Uterine smooth muscle cell (primary cell): Measurements from ENCODE around the gene TRAF1. TPM values are rescaled to one million over a fixed set of nuclear protein-coding genes. Genes with fewer than 3 reads are reported as not detected.

Experiments
- total RNA-seq: library from RNA; depleted of rRNA; stranded (reverse); fragments of >200 nt; gene quantifications from 2 replicates; pipeline ENCODE4 v1.2.3, GENCODE V29; 2014

Gene TRAF1, protein sequence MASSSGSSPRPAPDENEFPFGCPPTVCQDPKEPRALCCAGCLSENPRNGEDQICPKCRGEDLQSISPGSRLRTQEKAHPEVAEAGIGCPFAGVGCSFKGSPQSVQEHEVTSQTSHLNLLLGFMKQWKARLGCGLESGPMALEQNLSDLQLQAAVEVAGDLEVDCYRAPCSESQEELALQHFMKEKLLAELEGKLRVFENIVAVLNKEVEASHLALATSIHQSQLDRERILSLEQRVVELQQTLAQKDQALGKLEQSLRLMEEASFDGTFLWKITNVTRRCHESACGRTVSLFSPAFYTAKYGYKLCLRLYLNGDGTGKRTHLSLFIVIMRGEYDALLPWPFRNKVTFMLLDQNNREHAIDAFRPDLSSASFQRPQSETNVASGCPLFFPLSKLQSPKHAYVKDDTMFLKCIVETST
- total RNA-seq = 0.55 and 0.62 TPM in 2 replicates

GRCh38 chr9:120926397-120926928 lies at the start of gene TRAF1:
TSS of gene TRAF1 (minus strand) at chr9:120926796. CDS start at chr9:120926075, 721 bp downstream.

DNA sequence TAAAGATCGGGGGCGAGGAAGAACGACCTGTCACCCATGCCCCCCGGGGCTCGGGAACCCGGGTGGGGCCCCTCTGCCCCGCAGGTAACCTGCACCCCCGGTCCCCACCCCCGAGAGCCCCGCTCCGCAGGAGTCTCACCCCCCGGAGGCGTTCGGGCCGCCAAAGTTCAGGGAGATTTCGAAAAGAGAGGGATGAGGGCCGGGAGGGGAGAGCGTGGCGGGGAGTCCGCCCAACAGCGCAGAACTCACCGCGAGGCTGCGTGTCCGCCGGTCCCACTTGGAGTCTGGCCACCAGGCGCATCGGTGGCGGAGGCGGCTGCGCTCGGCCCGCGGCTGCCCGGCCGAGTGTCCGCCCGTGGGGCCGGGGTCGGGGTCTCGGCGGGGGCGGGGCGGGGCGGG lies 49.8 kb downstream of the TRAF1 start, which contains the start of gene PHF19:
PHF19 (minus strand) TSS at position 347 of the 399 bp plus-strand sequence. CDS start 2,447 bp downstream, outside the sequence.

Other genes starting within 250 kb of the TRAF1 start
- gene MEGF9, start 212.3 kb downstream of the TRAF1 start, total RNA-seq = 5.1 and 7.9 TPM in 2 replicates
- gene FBXW2, start 133.4 kb downstream of the TRAF1 start, total RNA-seq = 32.8 and 36.2 TPM in 2 replicates
- gene PSMD5, start 83.9 kb downstream of the TRAF1 start, total RNA-seq = 30.1 and 32.9 TPM in 2 replicates
- gene PHF19, start 49.6 kb downstream of the TRAF1 start, total RNA-seq = 24.0 and 47.7 TPM in 2 replicates
- 8.0 and 9.1 TPM in 2 replicates for gene C5, start 123.5 kb upstream of the TRAF1 start, total RNA-seq
- gene CNTRL, start 148.2 kb upstream of the TRAF1 start, total RNA-seq = 7.9 and 17.4 TPM in 2 replicates